ENCODE results near the gene SACM1L. TPM values are rescaled to one million over a fixed set of nuclear protein-coding genes. Genes with fewer than 3 reads are reported as not detected.
A peak's percentile ranks its signal among the peaks of the same experiment; 100 is the strongest.

SACM1L gene
- total RNA-seq, 1 experiment from 2014 or later = 30.1 TPM

DNA sequence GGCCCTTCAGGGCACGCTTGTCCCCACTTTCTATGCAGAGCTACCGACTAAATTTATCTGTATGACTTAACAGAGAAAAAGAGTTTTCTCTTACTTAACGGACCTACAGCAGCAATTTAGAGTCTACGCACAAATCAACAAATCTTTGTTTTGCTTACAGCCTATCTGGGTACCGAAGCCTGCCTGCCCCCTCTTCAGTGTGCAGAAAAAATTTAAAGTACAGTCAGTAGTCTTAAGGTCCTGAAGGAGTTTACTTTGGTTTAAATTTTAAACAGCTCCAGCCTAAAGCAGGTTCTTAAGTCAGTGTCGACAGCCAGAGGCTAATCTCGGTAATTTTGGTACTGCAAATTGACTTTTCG, 570 bp downstream of the SACM1L start:
- POLR2A ChIA-PET (ENCODE audit: unreplicated experiment) = interaction anchor here (0.6 to 0.8 kb wide), 2 partner anchors 32 to 906 kb away, joined by 3 to 4 read pairs; no protein-coding TSS in a partner anchor
- H3K27ac ChIP-seq (ENCODE audit: low read length) = peak overlapping the region; percentile 68

DNA sequence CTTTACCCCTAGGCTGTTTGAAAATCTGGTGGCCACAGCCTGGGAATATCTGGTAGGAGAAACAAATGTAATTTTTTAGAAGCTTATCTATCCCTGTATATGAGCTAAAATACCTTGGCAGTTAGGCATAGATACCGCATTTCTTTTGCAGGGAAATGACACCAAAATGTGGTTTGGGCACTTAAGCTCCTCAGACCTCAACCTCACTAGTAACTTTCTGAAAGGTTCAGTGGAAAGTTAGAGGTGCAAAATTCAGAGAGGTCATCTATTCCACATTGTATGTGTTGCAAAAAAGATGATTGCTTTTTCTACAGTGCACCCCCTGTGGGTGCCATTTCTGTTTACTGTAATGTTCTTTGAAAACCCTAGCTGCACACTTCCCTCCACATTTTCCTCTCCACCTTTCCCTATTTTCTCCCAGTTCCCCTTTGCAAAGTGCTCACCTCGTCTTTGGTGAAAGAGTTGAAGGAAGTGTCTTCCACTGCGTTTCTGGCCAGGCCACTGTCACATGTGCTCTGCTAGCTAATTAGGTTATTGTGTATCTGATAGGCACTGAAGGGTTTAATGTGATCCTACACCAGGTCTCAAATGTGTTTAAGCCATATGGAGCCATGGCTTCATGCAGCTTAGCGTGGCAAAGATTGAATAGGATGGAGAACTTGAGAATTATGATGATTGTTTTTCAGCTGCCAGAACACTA, 1.3 kb downstream of the SACM1L start:
- ChIA-PET POLR2A (ENCODE audit: unreplicated experiment) (interaction anchor here (0.6 to 0.8 kb wide), 4 partner anchors 23 to 907 kb away, joined by 3 to 4 read pairs (median 3); no protein-coding TSS in a partner anchor), CTCF (interaction anchor here (0.5 kb wide), 1 partner anchor 179 kb away, joined by 7 read pairs; no protein-coding TSS in a partner anchor)
- Histone ChIP-seq H3K4me3 (ENCODE audit: low read length) (peak overlapping the region; percentile 95), H3K9me2 (replicated peaks; ENCODE audit: low read length) (no peaks in the 10 kb centered on the region), H3K79me2 (ENCODE audit: low read length) (peaks cover 62% of the 10 kb centered on the region), H3K9ac (ENCODE audit: low read length) (peak overlapping the region; percentile 93), H3K27me3 (ENCODE audit: low read length) (no peaks in the 10 kb centered on the region), H3K9me3 (ENCODE audit: low read length) (no peaks in the 10 kb centered on the region), H3K4me1 (ENCODE audit: insufficient read depth, low read length) (peaks cover 11% of the 10 kb centered on the region), H3F3A (ENCODE audit: low read length, unreplicated experiment) (no peaks in the 10 kb centered on the region), H3K4me2 (ENCODE audit: low read length) (peak overlapping the region; percentile 90), H3K36me3 (ENCODE audit: low read depth, low read length) (peaks cover 19% of the 10 kb centered on the region), H4K20me1 (ENCODE audit: low read length) (peaks cover 9% of the 10 kb centered on the region), H2AFZ (ENCODE audit: low read length) (peak overlapping the region; percentile 25; the same call in 1 of the 2 replicates), H3K27ac (ENCODE audit: low read length) (no peak overlapping the region)
- no TSS peak for BruUV-seq (replicated peaks)
- no peak for TF ChIP-seq EZH2phosphoT487 (IDR thresholded peaks at IDR 0.05; ENCODE audit: borderline replicate concordance, low read length)
- no peak for TF ChIP-seq EZH2 (IDR thresholded peaks at IDR 0.05; ENCODE audit: low read length, unreplicated experiment)
- TF ChIP-seq, protein P1, sequence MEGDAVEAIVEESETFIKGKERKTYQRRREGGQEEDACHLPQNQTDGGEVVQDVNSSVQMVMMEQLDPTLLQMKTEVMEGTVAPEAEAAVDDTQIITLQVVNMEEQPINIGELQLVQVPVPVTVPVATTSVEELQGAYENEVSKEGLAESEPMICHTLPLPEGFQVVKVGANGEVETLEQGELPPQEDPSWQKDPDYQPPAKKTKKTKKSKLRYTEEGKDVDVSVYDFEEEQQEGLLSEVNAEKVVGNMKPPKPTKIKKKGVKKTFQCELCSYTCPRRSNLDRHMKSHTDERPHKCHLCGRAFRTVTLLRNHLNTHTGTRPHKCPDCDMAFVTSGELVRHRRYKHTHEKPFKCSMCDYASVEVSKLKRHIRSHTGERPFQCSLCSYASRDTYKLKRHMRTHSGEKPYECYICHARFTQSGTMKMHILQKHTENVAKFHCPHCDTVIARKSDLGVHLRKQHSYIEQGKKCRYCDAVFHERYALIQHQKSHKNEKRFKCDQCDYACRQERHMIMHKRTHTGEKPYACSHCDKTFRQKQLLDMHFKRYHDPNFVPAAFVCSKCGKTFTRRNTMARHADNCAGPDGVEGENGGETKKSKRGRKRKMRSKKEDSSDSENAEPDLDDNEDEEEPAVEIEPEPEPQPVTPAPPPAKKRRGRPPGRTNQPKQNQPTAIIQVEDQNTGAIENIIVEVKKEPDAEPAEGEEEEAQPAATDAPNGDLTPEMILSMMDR (conservative IDR thresholded peaks at IDR 0.05; ENCODE audit: low read depth, low read length) = no peak
- intact Hi-C loops (cut with micrococcal nuclease) = no loop called here
- ATAC-seq (no peak), DNase-seq (no peak)

More for the DNA sequence above, 570 bp downstream of the SACM1L start:
- Histone ChIP-seq H2AFZ (ENCODE audit: low read length) (peak overlapping the region; percentile 57), H3K4me2 (ENCODE audit: low read length) (peak overlapping the region; percentile 90), H3K4me3 (ENCODE audit: low read length) (peak overlapping the region; percentile 95), H3K9me3 (ENCODE audit: low read length) (no peaks in the 10 kb centered on the region), H3K9me2 (replicated peaks; ENCODE audit: low read length) (no peaks in the 10 kb centered on the region), H3K4me1 (ENCODE audit: insufficient read depth, low read length) (peaks cover 11% of the 10 kb centered on the region), H3K36me3 (ENCODE audit: low read depth, low read length) (peaks cover 19% of the 10 kb centered on the region), H3K27me3 (ENCODE audit: low read length) (no peaks in the 10 kb centered on the region), H3F3A (ENCODE audit: low read length, unreplicated experiment) (no peaks in the 10 kb centered on the region), H4K20me1 (ENCODE audit: low read length) (peaks cover 9% of the 10 kb centered on the region), H3K9ac (ENCODE audit: low read length) (peak overlapping the region; percentile 93), H3K79me2 (ENCODE audit: low read length) (peaks cover 55% of the 10 kb centered on the region)
- no peak for DNase-seq
- TF ChIP-seq EZH2 (IDR thresholded peaks at IDR 0.05; ENCODE audit: low read length, unreplicated experiment) (no peak), EZH2phosphoT487 (IDR thresholded peaks at IDR 0.05; ENCODE audit: borderline replicate concordance, low read length) (no peak)
- TF ChIP-seq, protein P1 (conservative IDR thresholded peaks at IDR 0.05; ENCODE audit: low read depth, low read length) = no peak
- CTCF ChIA-PET = interaction anchor here (1.0 kb wide), 2 partner anchors 30 to 64 kb away, joined by 4 read pairs; no protein-coding TSS in a partner anchor
- no peak for ATAC-seq
- intact Hi-C loops (cut with micrococcal nuclease) = no loop called here
- no TSS peak for BruUV-seq (replicated peaks)

DNA sequence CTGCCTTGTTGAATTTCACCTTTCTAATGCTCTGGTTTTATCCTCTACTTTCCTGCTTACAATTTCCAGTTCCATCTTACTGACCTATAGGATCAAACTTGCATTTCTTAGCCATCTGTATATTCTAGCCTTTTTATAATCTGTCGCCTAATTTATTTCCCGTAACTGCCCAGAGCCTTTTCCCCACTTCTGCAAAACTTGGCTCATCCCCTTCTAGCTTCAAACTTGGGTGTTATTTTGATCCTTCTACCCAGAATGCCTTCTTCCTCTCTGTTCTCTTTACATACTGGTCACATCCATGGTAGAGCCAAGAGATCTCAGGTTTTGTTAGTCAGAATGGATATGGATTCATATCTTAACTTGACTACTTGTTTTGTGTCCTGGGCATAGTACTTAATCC, 2.6 kb downstream of the SACM1L start:
- intact Hi-C loops (cut with micrococcal nuclease) = no loop called here
- Histone ChIP-seq H3K27me3 (ENCODE audit: low read length) (no peaks in the 10 kb centered on the region), H3K27ac (ENCODE audit: low read length) (no peak overlapping the region), H3K9me2 (replicated peaks; ENCODE audit: low read length) (no peaks in the 10 kb centered on the region), H3F3A (ENCODE audit: low read length, unreplicated experiment) (no peaks in the 10 kb centered on the region), H3K79me2 (ENCODE audit: low read length) (peaks cover 75% of the 10 kb centered on the region), H3K9me3 (ENCODE audit: low read length) (no peaks in the 10 kb centered on the region), H4K20me1 (ENCODE audit: low read length) (peaks cover 9% of the 10 kb centered on the region), H3K4me1 (ENCODE audit: insufficient read depth, low read length) (peaks cover 11% of the 10 kb centered on the region), H2AFZ (ENCODE audit: low read length) (no peak overlapping the region), H3K36me3 (ENCODE audit: low read depth, low read length) (peaks cover 23% of the 10 kb centered on the region), H3K9ac (ENCODE audit: low read length) (no peak overlapping the region), H3K4me3 (ENCODE audit: low read length) (0 out of 2 replicates have a peak overlapping the region, but pooled peaks have one; percentile 95), H3K4me2 (ENCODE audit: low read length) (peak overlapping the region; percentile 90)
- ATAC-seq = no peak
- CTCF ChIA-PET = no interaction called here
- no TSS peak for BruUV-seq (replicated peaks)
- TF ChIP-seq EZH2phosphoT487 (IDR thresholded peaks at IDR 0.05; ENCODE audit: borderline replicate concordance, low read length) (no peak), EZH2 (IDR thresholded peaks at IDR 0.05; ENCODE audit: low read length, unreplicated experiment) (no peak)
- TF ChIP-seq, protein P1 (conservative IDR thresholded peaks at IDR 0.05; ENCODE audit: low read depth, low read length) = no peak
- DNase-seq = no peak
- POLR2A ChIA-PET (ENCODE audit: unreplicated experiment) = no interaction called here
